Measurements from ENCODE around the gene PTGES2.
A peak's percentile ranks its signal among the peaks of the same experiment; 100 is the strongest.
"Not testable (repeated sequence)": the region's sequence is repeated elsewhere in the genome, so short reads cannot be mapped to it uniquely, and the experiment has no call there.

Gene PTGES2

DNA sequence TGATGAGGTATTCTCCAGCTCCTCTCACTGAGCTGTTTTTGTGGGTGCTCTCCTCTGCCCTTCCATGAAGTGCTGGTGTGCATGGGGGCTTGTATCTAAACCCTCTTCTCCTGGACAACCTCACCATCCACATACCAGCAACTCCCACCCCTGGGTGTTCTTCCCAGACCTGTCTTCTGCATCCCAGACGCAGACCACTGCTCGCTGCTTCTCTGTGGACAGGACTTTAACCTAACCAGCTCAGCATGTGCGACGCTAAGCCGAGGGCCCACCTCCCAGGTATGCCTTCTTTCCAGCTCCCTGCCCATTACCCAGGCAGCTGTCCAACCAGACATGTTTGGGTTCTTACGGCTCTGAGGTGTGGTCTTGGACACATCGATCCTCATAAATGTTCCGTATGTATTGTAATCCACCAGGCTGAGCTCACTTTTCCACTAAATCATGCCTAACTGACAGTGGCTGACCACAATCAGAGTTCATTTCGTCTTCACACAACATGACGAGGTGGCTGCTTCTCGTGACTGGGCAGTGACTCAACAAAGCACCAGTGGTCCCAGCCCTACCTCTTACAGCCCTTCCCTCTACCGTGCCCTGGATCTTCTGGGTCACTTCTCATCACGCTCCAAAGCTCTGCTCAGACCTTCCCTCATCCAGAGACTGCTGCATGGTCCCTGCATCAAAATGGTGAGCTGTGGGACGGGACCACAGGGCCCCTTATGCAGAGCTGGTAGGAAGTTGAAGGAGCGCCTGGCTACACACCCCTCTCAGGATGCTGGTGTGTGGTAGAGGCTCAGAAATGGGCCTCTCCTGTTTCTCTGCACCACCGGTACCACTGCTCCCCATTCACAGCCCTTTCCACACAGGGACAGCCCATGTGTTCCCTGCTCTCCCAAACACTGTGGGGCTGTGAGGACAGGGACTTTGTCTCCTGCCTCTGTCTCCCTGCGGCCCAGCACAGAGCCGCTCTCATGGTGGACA is 9.6 kb upstream of the PTGES2 start:
- no peak for DNase-seq (ENCODE audit: low read depth, low spot score)

DNA sequence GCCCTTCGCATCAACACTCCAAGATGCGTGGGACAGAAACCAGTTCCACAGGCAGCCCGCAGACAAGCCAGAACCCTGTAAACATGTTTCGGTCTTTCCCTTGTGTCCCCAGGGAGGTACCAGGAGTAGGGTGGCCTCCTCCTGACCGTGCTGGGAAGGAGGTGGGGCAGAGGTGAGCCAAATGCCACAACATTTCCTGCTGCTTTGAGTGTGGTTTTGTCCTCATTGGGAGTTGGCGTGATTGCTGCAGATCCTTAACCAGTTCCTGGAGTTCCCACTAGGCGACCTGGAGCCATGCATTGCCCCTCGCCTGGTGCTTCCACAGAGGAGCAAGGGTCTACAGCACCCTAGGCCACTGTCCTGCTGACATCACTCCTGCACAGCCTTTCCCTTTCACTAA is 8.0 kb upstream of the PTGES2 start:
- not testable (repeated sequence) for DNase-seq (ENCODE audit: low read depth, low spot score)

DNA sequence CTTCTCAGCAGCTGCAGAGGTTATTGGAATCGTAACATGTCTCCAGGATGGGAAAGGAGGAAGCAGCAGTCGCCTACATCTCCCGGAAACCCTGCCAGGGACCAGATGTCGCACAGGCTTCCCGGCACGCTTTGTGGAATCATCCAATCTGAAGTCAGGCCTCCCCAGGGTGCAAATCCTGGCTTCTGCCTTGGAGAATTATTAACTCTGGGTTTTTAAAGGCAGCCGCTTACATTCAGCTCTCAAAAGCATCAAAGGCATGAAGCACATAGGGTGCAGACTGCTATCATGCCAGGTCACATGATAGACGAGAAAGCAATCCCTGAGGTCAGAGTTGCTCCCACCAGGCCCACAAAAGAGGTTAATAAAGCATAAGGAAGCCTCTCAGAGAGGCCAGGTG is 4.6 kb upstream of the PTGES2 start:
- DNase-seq (ENCODE audit: low read depth, low spot score) = not testable (repeated sequence)

DNA sequence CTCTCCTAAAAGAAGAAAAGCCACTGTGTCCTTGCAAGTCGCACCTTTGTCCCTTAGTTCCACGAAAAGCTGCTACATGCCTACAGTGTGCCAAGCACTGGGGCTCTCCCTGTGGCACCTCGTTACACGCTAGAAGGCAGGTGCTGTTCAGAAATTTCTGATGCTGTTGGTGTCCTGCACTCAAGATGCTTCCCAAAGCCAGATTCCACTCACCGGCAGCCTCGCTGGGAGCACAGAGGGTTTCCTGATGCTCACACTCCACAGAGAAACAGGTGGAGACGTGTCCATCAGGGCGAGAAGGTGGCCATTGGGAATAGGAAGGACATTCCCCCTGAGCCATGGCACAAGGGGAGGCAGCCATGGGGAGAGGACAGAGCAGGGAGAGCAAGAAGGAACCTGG is 3.8 kb upstream of the PTGES2 start:
- not testable (repeated sequence) for DNase-seq (ENCODE audit: low read depth, low spot score)

DNA sequence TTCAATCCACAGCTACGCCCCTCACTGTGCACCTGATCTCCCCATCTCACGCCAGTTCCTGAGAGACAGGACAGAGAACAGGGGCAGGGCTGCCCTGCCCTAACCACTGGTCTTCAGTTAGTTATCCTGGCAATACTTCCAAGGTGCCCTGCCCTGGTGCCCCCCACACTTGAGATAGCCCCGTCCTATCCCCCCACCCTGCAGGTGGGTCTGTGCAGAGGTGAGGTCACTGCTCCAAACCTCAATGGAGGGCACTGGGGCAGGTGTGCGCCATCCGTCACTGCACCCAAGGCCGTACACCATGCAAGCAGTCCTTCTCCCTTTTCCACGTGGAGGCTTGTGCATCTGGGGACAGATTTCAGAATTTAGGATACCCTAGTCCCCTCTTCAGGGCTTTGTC is 3.1 kb upstream of the PTGES2 start:
- DNase-seq (ENCODE audit: low read depth, low spot score) = not testable (repeated sequence)

DNA sequence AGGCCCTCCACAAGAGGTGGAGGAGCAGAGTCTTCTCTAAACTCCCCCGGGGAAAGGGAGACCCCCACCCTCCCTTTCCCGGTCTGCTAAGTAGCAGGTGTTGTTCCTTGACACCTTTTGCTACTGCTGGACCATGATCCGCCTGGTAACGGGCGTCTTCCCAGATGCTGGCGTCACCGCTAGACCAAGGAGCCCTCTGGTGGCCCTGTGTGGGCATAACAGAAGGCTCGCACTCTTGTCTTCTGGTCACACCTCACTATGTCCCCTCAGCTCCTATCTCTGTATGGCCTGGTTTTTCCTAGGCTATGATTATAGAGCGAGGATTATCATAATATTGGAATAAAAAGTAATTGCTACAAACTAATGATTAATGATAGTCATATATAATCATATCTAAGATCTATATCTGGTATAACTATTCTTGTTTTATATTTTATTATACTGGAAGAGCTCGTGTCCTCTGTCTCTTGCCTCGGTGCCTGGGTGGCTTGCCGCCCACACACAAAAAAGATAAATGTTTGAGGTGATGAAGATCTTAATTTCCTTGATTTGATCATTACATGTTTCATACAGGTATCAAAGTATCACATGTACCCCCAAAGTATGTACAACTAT is 2.6 kb upstream of the PTGES2 start:
- not testable (repeated sequence) for DNase-seq (ENCODE audit: low read depth, low spot score)

DNA sequence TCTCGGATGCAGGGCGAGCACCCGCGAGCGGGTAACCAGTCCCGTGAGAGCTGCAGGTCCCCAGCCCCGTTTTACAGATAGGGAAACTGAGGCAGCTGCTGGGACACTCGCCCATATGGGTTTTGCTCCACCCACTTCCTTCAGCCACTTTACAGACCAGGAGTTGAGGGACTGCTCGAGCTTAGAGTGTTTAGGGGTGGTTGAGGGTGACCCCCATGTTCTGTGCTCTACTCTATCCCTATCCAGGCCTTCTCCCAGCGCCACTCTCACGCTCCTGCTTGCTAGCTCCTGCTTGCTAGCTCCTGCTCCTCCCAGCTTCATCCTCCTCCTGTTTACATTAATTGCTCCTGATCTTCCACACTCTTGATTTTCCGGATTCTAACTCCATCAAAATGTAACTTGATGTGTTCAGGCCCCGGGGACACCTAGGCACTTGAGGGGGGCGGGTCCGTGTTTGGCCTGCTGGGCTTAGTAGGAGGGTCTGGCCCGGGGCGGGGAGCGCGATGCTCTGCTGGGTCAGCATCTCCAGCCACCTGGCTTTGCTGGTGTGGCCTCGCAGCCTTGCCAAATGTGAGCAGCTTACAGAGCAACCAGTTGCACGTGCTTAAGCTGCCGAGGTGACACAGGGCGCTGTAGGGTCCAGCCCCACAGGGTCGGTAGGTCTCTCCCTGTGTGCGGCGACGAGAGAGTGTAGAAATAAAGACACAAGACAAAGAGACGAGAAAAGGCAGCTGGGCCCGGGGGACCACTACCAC is 1.5 kb upstream of the PTGES2 start:
- DNase-seq (ENCODE audit: low read depth, low spot score) = no peak

DNA sequence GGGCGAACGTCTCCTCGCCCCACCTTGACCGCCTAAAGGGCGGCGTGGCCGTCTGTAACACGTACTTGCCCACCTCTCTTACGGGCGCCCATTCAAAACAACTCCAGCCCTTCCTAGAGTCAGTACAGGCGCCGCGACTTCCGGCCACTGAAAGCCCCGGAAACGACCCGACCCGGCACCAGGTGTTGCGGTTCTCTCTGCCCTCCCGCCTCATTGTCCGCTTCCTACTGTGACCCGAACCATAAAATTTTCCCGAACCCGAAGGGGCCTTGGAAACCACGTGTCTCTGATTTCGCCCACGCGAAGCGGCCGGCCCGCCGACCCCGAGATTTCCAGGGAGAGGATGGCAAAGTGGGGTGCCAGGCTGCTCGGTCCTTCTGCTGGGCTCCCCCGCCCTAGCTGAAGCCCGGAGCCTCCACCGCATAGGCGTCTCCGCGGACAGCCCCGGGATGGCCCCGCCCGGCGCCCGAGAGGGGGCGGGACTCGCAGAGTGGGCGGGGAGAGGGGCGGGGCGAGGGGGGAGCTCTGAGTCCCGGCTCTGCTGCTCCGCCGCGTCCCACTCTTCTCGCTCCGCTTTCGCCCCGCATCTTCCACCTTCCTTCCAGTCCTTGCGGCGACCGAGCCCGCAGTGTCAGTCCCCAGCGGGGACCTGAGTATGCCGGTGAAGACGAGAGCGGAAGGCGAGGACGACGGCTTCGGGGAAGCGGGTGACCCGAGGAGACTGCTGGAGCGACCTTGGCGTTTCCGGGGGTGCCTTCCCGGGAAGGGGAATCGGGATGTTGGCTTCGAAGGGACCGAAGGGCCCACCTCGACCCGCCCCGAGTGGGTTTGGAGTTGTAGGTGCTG is 684 bp upstream of the PTGES2 start:
- peak; percentile 80 for DNase-seq (ENCODE audit: low read depth, low spot score)

DNA sequence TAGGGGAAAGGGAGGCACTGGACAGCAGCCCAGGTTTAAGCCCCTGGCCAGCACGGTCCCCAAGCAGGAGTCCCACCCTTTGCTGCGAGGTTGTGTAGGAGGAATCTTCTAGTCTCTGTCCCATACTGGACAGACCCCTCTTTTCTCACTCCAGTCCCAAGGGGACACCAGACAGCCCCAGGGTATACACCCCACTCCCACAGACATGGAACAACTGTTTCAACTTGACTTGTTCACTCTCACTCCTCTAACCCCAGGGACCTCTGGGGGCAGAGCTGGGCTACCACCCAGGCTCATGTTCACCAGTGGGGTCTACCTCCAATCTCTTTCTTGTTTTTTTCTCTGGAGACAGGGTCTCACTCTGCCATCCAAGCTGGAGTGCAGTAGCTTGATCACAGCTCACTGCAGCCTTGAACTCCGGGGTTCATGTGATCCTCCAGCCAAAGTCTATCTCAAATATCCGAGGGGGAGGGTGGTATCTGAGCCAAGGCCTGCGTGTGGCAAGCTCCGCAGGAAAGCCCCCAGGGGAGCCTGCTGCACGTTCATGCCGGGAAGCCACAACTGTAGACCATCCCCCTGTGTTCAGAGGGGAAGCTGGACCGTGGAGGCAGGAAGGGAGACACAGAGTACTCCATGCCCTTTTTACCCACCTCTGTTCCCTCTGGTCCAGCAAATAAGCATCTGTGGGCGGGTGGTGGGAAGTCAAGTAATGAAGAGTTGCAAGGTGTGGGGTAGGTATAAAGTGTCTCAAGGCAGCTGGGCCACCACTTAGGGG is 1.8 kb downstream of the PTGES2 start:
- DNase-seq (ENCODE audit: low read depth, low spot score) = no peak

DNA sequence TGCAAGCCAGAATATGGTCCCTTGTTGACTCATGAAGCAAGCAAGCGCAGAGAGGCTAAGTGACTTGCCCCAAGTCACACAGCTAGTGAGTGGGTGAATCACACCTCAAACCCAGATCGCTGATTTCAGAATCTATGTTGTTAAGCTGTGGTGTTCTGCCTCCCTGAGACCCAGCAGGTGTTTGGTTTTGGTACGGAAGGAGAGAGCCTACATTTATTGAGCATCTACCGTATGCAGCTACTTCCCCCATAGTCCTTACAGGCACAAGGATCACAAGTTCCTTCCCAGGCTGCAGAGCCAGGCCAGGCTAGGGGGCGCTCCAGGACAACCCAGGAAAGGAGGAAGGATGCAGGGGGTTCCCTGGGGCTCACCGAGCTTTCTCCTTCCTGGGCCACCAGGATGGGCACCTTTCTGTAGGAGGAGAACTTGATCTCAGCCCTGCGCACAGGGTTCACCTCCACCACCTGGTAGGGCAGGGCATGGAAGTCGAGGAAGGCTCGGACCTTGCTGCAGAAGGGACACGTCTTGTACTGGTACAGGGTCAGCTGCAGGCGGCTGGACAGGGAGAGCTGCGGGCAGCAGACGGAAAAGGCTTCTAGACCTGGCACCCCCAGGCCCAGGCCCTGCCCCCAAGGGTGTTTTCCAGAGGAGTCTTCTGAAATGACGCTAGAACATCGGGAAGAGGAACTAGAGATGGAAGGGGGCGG is 2.5 kb downstream of the PTGES2 start:
- peak; percentile 23 for DNase-seq (ENCODE audit: low read depth, low spot score)

DNA sequence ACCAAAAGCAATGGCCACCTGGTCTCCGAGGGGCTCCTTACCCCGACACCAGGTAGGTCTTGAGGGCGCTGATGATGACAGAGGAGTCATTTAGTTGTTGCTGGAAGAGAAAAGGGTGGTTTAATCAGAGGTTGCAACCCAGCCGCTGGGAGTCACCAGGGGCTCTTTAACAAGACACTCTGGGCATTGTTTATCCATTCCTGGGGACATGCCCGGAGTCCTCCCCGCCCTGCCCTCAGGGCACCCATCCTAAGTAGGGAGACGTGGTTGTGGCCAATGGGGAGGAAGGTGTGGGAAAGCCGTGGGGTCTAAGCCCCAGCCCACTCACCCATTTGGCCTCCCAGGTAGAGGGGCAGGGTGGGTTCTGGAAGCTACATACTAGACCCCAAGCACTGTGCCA is 3.1 kb downstream of the PTGES2 start:
- DNase-seq (ENCODE audit: low read depth, low spot score) = no peak

DNA sequence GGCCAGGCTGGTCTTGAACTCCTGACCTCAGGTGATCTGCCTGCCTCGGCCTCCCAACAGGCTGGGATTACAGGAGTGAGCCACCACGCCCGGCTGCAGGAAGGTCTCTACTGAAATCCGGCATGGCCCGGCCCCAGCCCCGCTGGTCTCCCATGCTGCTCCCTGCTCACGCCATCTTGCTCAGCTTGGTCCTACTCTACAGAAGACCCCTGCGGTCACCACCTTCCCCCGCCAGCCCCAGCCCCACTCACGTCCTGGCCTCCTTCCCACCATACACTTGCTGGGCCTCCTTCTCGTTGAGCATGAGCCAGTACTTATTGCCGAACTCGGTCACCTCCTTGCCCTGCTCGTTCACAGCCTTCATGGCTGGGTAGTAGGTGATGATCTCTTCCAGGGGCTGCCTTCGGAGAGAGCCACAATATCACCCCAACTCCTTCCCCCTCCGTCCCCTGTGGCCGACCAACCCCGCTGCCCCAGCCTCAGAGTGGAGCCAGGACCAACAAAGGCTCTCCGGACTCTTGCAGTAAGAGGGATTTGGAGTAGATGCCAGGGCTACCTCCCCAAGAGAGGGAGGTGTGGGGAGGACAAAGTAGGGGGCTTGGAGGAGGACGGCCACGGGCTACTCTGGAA is 4.0 kb downstream of the PTGES2 start:
- no peak for DNase-seq (ENCODE audit: low read depth, low spot score)

DNA sequence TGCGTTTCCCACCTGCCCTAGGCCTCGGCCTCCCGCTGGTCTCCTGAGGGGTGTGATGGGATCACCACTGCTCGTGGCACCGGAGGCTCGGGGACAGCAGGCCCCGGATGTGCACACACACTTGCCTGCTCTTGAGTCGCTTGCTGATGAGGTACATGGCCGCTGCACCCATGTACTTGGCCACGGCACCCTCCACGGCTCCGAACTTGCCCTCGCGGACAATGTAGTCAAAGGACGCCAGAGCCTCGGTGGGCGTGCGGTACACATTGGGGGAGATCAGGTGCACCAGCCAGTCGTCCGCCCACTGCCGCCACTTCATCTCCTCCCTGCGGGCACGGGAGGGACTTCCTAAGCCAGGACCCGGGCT is 4.7 kb downstream of the PTGES2 start:
- no peak for DNase-seq (ENCODE audit: low read depth, low spot score)

DNA sequence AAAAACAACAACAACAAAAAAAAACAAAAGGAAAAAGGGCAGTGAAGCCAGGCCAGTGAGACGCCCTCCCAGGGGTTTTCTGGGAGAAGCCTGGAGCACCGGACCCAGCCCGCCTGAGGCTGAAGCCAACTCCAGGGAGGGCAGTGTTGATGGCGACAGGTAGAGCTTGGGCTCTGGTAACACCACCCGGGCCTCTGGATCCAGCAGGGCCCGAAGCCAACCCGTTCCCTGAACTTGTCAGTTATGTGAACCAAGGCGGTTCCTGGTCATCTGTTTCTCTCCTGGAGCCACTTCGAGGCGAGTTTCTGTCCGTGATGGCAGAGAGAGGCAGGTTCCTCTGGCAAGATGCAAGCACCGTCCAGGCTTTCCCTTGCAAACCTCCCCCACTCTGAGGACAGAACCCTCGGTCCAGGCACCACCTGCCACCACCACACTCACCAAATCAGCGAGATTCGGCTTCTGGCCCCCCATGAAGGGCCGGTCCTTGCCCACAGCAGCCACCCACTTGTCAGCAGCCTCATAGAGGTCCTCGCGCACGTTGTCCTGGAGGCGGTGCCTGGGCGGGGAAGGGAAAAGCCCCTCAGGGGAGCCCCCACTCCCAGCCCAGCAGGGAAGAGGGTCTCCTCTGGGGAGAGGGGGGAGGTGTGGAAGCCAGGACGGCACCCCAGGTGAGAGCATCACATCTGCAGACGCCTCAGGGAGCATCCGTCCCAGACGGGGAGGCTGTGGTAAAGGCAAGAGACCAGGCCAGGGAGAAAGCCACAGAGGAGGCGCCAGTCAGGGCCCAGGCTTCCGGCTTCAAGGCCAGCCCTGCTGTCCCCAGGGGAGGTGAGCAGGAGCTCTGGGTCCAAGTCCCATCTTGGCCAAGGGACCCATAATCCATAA is 5.4 kb downstream of the PTGES2 start:
- DNase-seq (ENCODE audit: low read depth, low spot score) = no peak

DNA sequence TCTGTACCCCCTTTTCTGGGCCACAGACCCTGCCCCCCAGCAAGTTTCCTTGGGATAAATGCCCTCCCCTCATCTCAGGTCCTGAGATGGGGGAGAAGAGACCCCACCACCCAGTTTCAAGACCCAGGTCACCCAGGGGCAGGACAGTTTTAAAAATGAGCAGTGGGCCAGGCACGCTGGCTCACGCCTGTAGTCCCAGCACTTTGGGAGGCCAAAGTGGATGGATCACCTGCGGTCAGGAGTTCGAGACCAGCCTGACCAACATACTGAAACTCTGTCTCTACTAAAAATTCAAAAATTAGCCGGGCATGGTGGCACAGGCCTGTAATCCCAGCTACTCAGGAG is 6.1 kb downstream of the PTGES2 start:
- DNase-seq (ENCODE audit: low read depth, low spot score) = no peak

DNA sequence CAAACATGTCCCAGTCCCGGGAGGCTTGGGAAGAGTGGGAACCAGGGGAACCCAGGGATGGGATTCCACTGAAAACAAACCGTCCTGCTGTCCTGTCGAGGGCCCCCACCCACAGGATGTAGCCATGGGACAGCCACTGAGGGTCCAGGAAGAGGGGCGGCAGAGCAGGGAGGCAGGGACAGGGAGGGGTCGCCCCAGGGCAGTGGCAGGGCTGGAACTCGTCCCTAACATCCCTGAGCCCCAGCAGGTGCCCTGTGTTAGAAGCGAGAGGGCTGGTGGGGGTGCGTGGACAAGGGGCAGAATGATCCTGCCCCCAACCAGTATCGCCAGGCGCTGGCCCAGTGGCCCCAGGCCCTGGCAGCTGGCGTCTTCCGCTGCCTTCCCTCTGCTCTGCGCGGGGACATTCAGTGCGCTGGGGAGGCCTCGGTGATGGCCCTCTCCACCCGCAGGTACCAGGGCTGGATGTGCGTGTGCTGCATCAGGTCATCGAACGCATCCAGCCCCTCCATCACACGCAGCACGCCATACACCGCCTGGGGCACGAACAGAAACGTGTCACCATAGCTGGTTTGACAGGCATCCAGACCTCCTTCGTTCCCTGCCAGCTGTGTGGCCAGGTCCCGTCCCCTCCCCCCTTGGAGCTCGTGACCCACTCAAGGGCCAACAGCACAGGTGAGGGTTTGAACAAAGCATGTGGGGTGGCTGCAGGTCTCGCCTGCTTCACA is 6.6 kb downstream of the PTGES2 start:
- DNase-seq (ENCODE audit: low read depth, low spot score) = no peak

DNA sequence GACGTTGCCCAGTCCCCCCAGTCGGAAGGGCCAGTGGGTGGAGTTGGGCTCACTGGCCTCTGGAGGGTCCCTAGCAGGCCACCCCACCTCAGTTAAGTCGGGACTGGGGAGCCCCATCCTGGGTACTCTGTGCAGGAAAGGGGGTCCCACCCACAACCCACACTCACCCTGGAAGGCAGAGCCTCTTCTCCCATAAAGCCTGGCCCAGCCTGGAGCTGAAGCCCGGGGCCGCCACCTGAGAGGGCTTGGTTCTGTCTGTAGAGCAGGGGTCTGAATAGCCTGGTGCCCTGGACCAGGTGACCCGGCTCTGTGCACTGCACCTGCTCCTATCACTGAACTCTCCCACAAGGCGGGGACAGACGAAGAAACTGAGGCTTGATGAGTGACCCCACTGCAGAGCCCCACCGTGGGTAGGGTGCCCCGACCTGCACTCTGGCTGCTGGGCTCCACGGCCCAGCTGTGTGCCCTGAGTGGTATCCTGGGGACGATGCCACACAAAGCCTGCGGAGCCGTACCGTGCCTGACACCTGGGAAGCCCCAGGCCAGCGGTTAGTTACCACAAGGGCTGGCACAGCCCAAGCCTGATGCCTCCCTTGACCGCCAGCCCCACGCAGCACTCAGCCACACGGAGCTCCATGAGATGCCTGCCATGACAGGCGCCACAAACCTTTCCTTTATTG is 7.3 kb downstream of the PTGES2 start:
- DNase-seq (ENCODE audit: low read depth, low spot score) = no peak
